ENCODE data around the gene NENF.

GRCh38 chr1:212458817-212459216, 26.1 kb downstream of the NENF start:
- no peak for TF ChIP-seq CTCF (IDR thresholded peaks at IDR 0.05 in 4 of 5, conservative IDR thresholded peaks at IDR 0.05 in 1 of 5)
- TF ChIP-seq POLR2A (IDR thresholded peaks at IDR 0.05): no peak

Measured in gastrocnemius medialis (tissue), 4 donors.